ENCODE measurements around the gene EXOC7. TPM values are rescaled to one million over a fixed set of nuclear protein-coding genes. Genes with fewer than 3 reads are reported as not detected.
A peak's percentile ranks its signal among the peaks of the same experiment; 100 is the strongest.

The EXOC7 gene
- total RNA-seq, 1 experiment from 2014 or later = 160 TPM

GRCh38 chr17:76072148-76072858 lies 31.3 kb downstream of the EXOC7 start, which contains the start of gene SRP68:
TSS of gene SRP68 (minus strand) at chr17:76072517. CDS start at chr17:76072491, 26 bp downstream.
- WGBS (ENCODE audit: extremely low coverage, insufficient read length, low lambda C conversion rate) = no CpG with 5 or more reads among the region's 57 CpGs
- peaks cover 37 to 38% of the 10 kb centered on the region in 2 experiments for H3K4me1 Mint-ChIP-seq
- H2BK15ac ChIP-seq (ENCODE audit: low read depth, low read length) = no peak within 1 kb of the TSS

More at GRCh38 chr17:76072148-76072858, 31.3 kb downstream of the EXOC7 start, which contains the start of gene SRP68:
- no peak within 1 kb of the TSS for H4K5ac ChIP-seq (ENCODE audit: insufficient read length, low read depth, low read length)
- H3K9ac ChIP-seq (ENCODE audit: extremely low read depth, insufficient read length, low read length) = peak within 1 kb of the TSS; percentile 92
- peaks cover 3% of the 10 kb centered on the region; the same call in 1 of the 2 replicates for H3K79me2 ChIP-seq (ENCODE audit: insufficient read depth, low read length)
- H3T11ph ChIP-seq (ENCODE audit: low read length) = no peak within 1 kb of the TSS
- DNase-seq = peak; percentile 98
- H3K9me3 Mint-ChIP-seq = peaks cover 0 to 3% of the 10 kb centered on the region in 2 experiments; a peak in 2 of 5 replicates
- no peak within 1 kb of the TSS for H3K23ac ChIP-seq (ENCODE audit: insufficient read length, low read depth, low read length)
- H3K36me3 Mint-ChIP-seq (ENCODE audit: insufficient read depth in 1 of 3, low read depth in 3 of 3) = peaks cover 3 to 14% (median 6%) of the 10 kb centered on the region in 3 experiments; a peak in 5 of 7 replicates
- peaks cover 28% of the 10 kb centered on the region for H3K23me2 ChIP-seq (ENCODE audit: insufficient read length, low read depth, low read length, poor library complexity, severe bottlenecking)
- H3K79me1 ChIP-seq (ENCODE audit: insufficient read depth, low read depth, low read length, poor library complexity, severe bottlenecking) = no peaks in the 10 kb centered on the region
- H2BK12ac ChIP-seq (ENCODE audit: insufficient read length, low read depth, low read length) = no peak within 1 kb of the TSS
- H2BK20ac ChIP-seq (ENCODE audit: low read depth, low read length, poor library complexity, severe bottlenecking) = no peak within 1 kb of the TSS
- peak within 1 kb of the TSS; percentile 93 for H3K4me3 Mint-ChIP-seq
- no peak within 1 kb of the TSS for H3K4ac ChIP-seq (ENCODE audit: low read depth, low read length)
- H4K20me1 ChIP-seq (ENCODE audit: control insufficient read depth, insufficient read depth, insufficient read length) = peaks cover 3% of the 10 kb centered on the region
- H3K27me3 ChIP-seq (ENCODE audit: insufficient read depth, low read length) = peaks cover 38% of the 10 kb centered on the region
- H4K91ac ChIP-seq (ENCODE audit: insufficient read length, low read depth, low read length) = no peak within 1 kb of the TSS
- H3K4me2 ChIP-seq (ENCODE audit: insufficient read depth, insufficient read length, low read length) = peak within 1 kb of the TSS; percentile 100
- H2AK5ac ChIP-seq (ENCODE audit: insufficient read length, low read length) = no peak within 1 kb of the TSS
- H3K27me3 Mint-ChIP-seq (ENCODE audit: low read depth) = peaks cover 44% of the 10 kb centered on the region
- H3K14ac ChIP-seq (ENCODE audit: insufficient read depth, low read length) = peak within 1 kb of the TSS; percentile 93
- H2BK5ac ChIP-seq (ENCODE audit: insufficient read length, low read length) = no peak within 1 kb of the TSS
- no peak within 1 kb of the TSS for H3K56ac ChIP-seq (ENCODE audit: insufficient read length, low read depth, low read length)
- no peaks in the 10 kb centered on the region for H3K9me3 ChIP-seq (ENCODE audit: control insufficient read depth, low read depth, low read length)
- H3K27ac ChIP-seq (ENCODE audit: insufficient read length, low read depth, low read length) = no peak within 1 kb of the TSS
- no peak within 1 kb of the TSS for H4K8ac ChIP-seq (replicated peaks; ENCODE audit: insufficient read length, low read depth, low read length)
- peak within 1 kb of the TSS; percentile 18 for H2AFZ ChIP-seq (ENCODE audit: low read length)
- TF ChIP-seq CTCF (conservative IDR thresholded peaks at IDR 0.05) = no peak
- H3K27ac Mint-ChIP-seq = peak within 1 kb of the TSS; percentile 27 to 90 (median 62); a peak in 6 of 7 replicates
- no peak within 1 kb of the TSS for H2BK120ac ChIP-seq (ENCODE audit: low read depth, low read length, poor library complexity, severe bottlenecking)
- no peaks in the 10 kb centered on the region for H3K4me1 ChIP-seq (ENCODE audit: insufficient read depth, low read length)
- no peak within 1 kb of the TSS for H3K18ac ChIP-seq (ENCODE audit: insufficient read length, low read depth, low read length)
